Activated CD4-positive, CD25-positive, alpha-beta regulatory T cell (primary cell): ENCODE measurements around the gene SUFU.

Source experiments
- DNase-seq, 4 experiments: peaks; one replicate each; lab custom pipeline; 2025; lab: John Stamatoyannopoulos, UW

The SUFU gene

GRCh38 chr10:102552533-102552932 lies 48.8 kb downstream of the SUFU start:
- no peak for DNase-seq

- no peak for DNase-seq
These were observed 50.0 kb downstream of the SUFU start for GRCh38 chr10:102553771-102554170.

DNA sequence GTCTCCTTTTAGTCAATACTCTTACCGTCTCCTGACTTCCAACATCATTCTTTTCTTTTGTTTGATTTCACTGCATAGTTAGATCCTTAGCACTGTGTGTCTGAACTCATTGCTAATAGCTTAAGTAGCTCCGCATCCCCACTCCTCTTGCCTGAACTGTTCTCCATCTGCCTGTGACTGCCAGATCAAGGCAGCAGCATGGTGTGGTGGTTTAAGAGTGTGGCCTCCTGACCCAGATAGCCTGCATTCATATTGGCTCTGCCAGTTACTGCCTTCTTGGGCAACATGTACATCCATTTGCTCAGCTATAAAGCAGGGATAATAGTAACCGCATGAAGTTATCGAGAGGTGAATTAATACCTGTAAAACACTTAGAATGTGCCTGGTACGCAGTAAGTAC lies 50.8 kb downstream of the SUFU start:
- DNase-seq: no peak

DNA sequence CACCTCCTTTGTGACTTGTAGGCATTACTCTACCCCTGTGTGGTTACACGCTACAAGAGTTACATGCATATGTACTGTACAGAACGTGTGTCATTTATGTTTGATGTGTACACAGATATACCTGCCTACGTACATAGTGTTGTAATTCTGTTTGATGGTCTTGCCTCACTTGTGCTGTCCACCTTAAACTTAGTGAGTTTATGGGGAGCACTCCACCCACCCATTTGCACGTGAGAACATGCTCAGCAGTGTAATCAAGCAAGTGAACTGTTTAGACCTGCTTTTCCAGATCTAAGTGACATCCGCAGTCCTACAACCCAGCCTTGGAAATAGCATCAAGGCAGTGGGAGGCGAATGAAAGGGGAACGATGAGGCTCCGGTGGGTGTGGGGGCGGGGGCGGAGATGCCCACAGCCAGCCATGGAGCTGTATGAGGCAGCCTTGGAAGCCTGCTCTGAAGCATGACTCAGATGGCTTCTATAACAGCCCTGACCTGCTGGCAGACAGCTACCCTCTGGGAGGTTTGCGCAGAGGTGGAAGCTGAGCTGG lies 52.1 kb downstream of the SUFU start:
- DNase-seq: no peak

DNA sequence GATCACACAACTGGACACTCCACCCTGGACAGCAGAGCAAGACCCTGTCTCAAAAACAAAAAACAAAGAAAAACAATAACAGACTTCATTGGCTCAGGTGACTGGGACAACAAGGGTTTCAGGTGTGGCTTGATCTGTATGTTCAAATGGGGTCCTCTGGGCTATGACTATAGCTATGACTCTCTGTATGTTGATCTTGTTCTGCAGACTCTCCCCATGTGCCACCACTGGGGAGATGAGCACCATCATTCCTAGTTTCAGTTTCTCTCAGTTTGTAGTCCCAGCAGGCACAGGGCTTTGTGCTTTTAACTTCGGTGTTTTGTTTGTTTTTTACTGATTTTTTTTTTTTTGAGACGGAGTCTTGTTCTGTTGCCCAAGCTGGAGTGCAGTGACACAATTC lies 53.8 kb downstream of the SUFU start:
- no peak for DNase-seq

GRCh38 chr10:102559764-102560163 lies 56.0 kb downstream of the SUFU start:
- DNase-seq: no peak

DNA sequence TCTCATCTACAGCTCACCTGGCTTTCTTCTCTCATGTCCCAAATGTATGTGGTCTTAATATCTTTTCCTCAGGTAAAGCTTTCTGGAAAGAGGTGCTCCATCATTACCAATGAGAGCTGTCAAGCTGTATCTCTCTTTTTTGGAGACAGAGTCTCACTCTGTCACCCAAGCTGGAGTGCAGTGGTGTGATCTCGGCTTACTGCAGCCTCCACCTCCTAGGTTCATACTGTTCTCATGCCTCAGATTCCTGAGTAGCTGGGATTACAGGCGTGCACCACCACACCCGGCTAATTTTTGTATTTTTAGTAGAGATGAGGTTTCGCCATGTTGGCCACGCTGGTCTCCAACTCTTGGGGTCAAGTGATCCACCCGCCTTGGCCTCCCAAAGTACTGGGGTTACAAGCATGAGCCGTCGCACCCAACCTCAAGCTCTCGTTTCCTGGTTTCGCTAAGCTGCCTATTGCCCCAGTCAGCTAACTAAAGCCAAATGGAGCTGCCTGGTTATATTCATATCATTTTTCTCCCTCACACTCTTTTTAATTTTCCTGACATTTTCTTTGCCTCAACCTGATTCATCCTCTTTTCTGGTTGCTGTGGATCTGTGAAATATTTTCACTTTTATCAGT lies 60.5 kb downstream of the SUFU start:
- no peak for DNase-seq

GRCh38 chr10:102565793-102566192 lies 62.0 kb downstream of the SUFU start:
- no peak for DNase-seq

GRCh38 chr10:102578782-102579181 lies 75.0 kb downstream of the SUFU start:
- no peak for DNase-seq

GRCh38 chr10:102579328-102579727 lies 75.6 kb downstream of the SUFU start:
- no peak for DNase-seq

DNA sequence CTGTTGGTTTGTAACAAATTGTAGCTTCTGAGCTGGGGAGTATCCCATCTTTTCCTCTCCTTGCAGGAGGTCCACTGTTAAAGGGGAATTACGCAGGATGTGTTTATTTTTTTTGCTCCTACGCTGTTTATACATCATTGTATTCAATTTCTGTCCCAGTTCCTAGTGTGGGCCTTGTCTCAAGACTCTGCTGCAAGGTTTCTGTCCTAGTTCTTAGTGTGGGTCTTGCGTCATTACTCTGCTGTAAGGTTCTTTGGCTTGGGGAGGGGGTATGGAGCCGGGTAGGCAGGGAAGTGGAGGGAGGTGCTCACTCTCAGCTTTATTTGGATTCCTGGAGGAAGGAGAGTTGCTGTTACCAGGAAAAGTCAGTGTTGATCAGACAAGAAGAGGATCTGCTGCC lies 76.5 kb downstream of the SUFU start:
- no peak for DNase-seq

- DNase-seq: no peak
These were observed 77.6 kb downstream of the SUFU start for GRCh38 chr10:102581401-102581800.

DNA sequence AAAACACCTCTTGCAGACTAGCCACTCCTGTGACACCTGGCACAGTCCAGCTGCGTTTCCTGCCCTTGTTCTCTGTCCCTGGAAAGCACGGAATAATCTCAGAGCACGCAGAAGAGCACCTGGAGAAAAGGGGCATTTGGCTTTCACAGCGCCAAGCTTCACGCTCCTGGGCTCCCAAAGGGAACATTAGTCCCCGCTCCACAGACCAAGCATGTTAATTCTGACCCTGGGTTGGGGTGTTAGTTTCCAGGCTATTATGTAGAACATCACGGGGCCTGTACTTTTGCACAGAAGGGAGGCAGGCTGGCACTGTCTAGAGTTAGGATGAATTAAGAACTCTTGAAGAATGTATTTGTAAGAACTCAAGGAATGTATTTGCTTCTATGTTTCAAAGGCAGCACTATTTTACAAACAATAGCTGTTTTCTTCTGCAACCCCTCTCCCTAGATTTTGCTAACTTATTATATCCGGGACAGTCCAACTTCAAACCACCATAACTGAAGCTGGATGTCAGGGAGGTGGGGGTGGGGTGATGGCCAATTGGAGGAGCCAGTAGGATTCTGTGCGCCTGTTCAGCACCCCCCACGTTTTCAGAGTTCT lies 78.3 kb downstream of the SUFU start:
- DNase-seq: no peak

- DNase-seq: peak; percentile 61 to 64 (median 61)
These were observed 80.0 kb downstream of the SUFU start for GRCh38 chr10:102583435-102584417.

DNA sequence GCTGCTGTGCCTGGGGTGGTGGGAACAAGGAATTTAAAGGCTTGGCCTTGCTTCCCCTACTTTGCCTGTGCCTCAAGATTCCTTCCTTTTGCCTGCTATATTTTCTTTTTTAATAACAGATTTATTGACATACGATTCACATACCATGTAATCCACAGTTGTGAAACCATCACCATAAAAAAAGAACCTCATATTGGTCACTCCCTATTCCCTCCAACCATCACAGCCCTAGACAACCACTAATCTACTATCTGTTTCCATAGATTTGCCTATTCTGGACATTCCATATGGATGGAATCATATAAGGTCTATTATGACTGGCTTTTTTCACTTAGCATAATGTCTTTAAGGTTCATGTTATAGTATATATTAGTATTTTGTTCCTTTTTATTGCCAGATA lies 81.3 kb downstream of the SUFU start:
- no peak for DNase-seq

- DNase-seq: no peak
These were observed 83.1 kb downstream of the SUFU start for GRCh38 chr10:102586858-102587257.

DNA sequence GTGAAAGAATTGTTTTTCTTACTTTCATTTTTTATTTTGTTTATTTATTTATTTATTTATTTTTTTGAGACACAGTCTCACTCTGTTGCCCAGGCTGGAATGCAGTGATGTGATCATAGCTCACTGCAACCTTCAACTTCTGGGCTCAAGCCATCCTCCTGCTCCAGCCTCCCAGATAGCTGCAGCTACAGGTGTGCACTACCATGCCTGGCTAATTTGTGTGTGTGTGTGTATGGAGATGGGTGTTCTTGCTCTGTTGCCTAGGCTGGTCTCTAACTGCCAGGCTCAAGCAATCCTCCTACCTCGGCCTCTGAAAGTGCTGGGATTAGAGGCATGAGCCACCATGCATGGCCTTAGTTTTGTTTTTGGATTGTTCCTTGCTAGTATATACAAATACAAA lies 85.1 kb downstream of the SUFU start:
- DNase-seq: no peak

DNA sequence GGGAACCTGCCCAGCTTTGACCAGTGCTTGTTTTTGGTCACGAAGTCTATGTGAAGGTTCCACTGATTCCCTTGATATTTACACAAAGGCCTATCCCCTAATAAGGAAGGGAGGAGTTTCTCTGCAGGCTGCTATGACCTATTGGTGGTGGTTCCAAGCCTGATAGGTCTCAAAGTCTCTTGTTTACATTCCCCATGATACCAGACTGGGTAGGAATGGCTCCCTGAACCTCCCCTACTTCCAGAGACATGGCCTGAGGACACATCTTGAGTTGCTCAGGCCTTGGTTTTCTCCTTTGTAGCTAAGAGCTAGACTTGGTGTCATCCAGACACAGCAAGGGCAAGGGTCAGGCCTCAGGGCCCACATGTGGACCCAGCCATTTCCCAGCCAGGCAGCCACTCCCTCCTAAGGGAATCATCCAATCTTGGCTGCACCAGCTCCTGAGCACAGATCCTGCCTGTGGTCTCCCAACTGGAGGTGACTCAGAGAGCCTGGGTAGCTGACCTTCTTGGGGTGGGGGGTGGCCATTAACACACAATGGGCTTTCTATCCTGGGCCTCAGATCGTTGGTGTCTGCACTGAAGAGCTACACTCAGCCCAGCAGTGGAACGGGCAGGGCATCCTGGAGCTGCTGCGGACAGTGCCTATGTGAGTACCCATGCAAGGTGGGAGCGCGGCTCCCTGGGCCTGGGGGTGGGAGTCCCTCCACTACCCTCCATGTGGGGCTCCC lies 89.5 kb downstream of the SUFU start:
- DNase-seq: no peak

DNA sequence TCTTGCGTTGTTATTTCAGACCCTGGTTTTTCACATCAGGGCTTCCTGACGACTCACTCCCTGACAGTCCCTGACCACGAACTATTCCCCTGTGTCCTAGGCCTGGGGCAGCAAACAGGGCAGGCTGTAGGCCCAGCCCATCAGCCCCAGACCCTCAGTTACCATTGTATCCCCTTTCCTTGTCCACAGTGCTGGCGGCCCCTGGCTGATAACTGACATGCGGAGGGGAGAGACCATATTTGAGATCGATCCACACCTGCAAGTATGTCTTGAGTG lies 90.0 kb downstream of the SUFU start:
- no peak for DNase-seq

DNA sequence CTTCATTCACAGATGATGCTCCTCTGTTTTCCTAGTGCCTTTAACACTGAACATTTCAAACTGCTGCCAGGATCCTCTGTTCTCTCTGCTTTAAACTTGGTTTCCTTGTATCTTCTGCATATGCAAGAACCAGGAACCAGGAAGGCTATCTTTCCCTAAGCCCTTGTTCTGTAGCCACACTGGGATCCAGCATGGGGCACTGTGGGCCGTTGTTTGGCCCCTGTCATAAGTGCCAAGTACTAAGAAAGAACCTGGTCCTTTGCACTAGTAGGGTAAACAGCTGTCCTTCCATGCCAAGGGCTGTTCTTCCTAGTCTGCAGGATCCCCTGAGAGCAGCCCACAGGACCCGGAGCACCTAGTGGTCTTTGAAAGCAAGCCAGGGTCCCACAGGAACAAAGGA lies 91.5 kb downstream of the SUFU start:
- DNase-seq: no peak

- no peak for DNase-seq
These were observed 92.1 kb downstream of the SUFU start for GRCh38 chr10:102595897-102596296.

- DNase-seq: no peak
These were observed 92.8 kb downstream of the SUFU start for GRCh38 chr10:102596506-102596971.
